RPMI7951 (cell line): ENCODE results near the gene PRR15L. TPM values are rescaled to one million over a fixed set of nuclear protein-coding genes. Genes with fewer than 3 reads are reported as not detected.

Source experiments
- DNase-seq: peaks from one replicate; pipeline ENCODE4 v3.0.0-alpha.2; 2012; ENCODE audit warnings: low read depth
- total RNA-seq: library from RNA; depleted of rRNA; stranded (reverse); fragments of >200 nt; shearing (Covaris generic); gene quantifications from 2 replicates; pipeline ENCODE4 v1.2.3, GENCODE V29; 2014

The PRR15L gene
- total RNA-seq, 1 experiment from 2014 or later: not detected

DNA sequence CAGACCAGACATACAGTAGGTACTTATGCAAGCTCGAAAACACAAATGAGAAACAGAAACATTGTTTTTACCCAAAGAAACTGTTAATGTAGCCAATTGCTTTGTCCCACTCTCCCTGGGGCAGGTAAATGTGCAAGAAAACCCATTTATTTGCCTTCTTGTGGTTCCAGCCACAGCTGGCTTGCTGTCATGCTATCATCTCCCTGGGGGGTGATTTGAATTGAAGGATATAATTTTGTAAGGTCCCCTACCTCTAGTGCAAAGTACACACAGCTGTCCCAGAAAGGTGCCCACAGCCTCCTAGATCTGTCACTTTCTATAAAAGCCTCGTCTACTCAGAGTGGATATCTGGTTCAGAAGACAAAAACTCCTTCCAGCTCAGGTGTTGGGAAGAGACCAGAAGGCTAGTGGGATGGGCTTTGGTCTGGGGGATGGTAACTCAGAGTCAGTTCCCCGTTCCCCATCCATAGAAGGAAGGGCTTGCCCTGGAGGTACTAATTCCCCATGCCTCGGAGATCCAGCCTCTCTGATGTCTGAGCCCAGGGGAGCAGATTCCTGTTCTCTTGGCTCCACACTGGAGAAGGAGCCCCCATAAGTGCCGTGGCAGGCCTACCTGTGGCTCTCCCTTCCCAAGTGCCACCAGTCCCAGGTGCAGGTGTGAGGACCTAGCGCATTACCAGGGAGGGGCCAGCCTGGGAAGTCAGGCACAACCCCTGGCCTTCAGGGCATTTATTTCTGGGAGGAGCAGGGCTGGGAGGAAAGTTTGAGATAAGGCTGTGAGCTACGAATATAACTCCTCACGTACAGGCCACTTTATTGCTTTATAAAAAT, 2.4 kb upstream of the PRR15L start:
- no peak for DNase-seq

DNA sequence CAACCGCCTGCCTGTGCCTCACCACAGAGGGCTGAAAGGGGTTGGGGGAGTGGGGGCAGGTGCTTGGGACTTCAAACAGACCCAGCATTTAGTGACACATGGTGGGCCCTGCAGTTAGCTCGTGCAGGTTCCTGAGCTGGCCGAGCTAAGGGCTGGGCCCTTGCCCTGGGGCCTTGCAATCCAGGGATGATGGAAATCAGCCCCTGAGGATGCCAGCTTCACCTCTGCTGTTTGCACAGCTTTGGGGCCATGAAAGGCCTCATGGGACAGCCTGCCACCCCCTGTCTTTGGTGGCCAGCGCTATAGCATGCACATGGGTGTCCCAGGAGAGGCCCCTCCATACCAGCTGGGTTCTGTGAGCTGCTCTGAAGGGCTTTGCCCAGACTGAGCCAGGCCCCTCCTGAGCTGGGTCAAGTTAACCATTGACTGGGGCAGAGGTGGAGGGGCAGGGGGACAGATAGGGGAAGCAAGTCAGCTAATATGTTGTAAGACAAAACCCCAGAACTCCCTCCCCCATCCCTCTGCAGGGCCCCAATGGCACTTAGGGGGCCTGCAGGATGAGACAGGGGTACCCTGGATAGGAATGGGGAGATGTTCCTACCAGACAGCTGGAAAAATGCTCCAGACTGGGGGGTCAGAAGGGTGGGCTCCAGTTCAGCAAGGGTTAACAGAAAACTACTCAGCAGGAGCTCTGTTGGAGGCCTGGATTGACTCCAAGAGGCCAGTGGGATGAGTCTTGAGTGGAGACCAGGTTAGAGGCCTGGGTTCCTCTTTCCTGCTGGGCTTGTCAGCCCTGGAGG, 692 bp downstream of the PRR15L start:
- DNase-seq: no peak

DNA sequence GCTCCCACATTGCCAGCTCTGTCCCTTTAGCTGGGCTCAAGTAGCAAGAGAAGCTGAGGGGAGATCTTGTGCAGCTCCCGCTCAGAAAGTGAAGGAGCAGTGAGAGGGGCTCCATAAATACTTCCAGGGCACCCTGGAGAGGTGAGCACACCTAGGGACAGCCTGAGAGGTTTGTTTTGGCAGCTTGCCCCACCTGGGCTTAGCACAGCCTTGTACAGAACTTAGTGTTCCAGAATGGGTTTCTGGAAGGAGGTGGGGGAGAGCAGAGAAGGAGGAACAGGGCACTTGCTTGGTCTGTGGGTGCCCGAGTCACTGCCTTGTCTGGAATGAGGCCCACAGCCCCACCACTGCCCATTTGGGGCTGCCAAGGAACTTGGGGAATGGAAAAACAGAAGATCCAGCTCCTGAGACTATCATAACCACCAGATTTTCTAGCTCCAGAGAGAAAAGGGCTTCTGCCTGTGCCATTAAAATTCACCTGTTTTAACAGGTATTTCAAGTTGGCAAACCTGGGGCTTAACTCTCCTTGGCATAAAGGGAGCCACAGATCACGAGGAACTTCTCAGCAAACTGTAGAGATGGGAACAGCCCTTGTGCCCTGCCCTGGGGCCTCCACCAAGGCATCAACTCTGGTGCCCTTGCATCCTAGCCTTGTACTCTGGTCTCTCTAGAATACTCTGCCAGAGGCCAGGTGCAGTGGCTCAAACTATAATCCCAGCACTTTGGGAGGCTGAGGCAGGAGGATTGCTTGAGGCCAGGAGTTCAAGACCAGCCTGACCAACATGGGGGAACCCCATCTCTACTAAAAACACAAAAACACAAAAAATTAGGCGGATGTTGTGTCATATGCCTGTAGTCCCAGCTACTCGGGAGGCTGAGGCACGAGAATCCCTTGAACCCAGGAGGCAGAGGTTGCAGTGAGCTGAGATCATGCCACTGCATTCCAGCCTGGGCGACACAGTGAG, 1.9 kb downstream of the PRR15L start:
- DNase-seq: no peak

DNA sequence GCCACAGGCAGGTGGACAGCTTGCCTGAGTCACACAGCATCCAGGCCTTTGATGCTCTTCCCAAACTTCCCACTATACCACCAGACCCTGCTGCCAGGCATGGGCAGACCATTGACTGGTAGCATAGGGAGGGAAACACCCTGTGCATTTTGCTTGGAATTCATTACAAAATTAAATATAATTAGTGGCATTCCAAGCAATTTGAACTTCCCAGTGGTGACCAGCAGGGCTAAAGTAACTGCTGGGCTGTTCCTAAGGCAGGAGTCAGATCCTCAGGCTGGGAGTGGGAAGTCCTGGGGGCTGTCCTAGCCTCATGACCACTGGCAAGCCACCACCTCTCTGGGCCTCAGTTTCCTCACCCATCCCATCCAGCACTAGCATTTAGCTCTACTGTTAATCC, 3.8 kb downstream of the PRR15L start:
- DNase-seq: no peak

DNA sequence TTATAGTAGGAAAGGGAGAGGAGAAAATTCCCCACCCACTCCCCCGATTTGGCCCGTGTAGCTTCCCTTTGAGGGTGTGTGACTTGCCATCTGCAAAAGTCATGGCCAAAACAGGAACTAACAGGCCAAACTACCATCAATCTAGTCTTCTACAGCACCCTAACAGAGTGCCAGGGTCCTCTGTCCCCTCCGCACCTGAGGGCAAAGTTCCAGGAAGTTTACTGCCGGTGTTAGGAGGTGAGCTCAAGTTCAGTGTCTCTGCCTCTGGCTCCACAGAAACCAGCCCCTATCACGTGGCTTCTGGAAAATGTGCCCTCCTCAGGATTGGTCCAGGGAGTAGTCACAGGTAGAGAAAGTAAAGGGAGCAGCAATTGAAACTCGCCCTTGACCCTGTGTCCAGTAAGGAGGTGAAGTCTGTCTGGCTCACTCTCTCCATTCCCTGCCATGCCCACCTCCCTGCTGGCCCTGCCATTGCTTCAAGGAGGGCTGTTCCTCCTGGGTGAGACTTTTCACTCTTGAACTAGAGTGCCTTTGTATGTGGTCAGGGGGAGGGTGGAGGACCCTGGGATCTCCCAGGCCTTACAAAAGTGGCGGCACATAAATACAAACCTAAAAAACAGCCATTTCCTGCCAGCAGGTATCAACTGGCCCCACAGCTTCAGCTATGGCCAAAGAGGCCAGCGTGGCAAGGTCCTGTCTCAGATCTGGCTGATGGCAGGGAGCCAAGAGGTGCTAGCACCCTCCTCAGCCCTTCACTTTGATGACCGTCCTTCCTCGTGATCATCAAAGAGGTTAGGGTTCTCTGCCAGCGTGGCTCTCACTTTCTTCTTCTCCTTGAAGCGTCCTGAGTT, 5.3 kb downstream of the PRR15L start:
- DNase-seq: no peak

DNA sequence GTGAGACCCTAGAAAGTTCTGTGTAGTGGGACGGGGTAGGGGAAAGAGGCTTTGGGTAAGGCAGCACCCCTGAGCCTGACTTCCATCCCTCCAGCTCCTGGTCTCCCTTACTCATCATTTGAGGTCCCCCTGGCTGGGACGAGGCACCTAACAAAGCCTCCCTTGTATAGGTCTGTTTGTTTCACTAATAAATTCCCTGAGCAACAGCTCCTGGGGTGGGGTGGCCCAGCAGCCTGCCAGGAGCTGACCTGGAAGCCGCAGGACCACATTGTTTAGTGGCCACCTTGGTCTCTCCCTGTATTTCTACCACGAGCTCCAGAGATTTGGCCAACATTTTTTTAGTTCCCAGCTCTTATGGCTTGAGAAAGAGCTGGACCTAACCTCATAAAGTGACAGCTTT, 7.2 kb downstream of the PRR15L start:
- DNase-seq: no peak

DNA sequence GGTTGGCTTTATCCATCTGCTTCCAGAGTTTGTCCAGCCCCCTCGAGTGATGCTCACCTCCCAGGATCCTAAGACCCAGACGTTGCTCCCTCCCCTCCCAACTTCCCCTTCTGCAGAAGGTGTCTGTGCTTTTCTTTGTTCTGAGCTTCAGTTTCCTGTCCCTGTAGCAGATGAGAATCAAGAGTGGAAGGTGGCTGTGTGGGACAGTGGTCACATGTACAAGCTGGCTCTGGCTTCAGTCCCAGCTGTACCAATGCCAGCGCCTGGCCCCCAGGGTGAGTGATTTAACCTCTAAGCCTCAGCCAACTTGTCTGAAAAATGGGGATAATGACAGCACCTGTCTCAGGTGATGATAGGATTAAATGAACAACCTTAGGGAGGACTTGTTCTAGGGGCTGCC, 7.7 kb downstream of the PRR15L start:
- DNase-seq: no peak

DNA sequence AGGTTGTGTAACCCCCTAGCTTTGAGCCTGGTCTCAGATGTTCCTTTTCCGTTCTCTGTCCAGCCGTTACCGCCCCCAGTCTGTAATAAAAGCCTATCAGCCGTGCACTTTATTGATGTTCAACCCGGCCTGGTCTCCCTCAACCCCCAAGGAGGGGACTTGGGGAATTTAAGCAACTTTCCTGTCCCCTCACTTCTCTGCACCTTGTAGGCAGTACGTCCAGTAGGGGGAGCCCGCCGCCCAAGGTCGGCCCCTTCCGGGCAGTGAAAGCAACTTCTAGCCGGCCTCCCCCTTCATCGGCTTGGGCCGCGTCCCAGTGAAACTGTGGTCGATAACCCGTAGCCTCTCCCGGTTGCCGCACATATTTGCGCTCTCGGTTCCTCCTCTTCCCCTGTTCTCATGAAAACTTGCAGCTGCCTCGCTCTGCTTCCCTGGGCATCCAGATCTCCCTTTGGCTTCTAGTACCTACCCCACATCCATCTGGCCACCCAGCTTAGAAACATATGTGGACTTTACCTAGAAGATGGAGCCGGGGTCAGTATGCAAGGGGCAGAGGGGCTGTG, 8.4 kb downstream of the PRR15L start:
- peak; percentile 72 for DNase-seq

DNA sequence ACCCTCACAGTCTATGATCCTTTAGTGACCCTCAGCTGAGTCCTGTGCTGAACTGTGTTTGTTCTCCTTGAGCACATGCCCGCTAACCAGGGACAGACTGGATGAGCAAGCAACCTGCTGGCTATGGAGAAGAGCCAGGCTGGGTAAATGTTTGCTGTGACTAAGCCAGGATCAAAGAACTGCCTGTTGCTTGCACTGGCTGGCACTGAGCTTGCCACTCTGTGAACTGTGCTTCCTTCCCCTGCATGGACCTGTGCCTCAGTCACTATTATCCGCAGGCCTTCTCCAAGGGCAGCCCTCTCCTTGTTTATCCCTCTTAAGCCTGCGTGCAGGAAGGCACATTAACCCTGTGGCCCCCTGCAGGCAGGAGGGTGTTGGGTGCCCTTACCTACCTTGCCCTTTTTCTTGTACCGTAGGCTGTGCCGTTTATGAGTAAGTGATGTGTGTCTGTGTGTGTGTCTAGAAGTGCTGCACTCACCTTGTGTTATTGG, 8.9 kb downstream of the PRR15L start:
- DNase-seq: no peak

DNA sequence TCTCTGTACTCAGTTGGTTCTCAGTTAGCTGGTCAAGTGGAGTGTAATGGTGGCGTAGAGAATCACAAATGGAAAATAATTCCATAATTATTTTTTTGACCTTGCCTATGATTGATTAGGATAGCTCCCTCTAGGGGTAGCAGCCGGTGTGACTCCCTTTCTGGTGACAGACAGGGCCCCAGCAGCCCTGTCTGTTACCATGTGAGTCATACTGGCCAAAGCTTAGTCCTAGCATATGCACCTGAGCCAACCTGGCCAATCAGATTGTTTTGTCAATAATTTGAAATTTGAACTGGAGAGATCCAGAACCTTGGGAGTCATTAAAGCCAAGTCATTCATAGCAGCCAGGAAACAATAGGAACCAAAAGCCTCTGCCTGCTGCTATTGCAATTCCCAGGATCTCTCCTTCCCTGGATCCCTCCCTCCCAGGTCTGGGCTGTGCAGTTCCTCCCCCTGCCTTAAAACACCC, 10.7 kb downstream of the PRR15L start:
- peak; percentile 68 for DNase-seq

DNA sequence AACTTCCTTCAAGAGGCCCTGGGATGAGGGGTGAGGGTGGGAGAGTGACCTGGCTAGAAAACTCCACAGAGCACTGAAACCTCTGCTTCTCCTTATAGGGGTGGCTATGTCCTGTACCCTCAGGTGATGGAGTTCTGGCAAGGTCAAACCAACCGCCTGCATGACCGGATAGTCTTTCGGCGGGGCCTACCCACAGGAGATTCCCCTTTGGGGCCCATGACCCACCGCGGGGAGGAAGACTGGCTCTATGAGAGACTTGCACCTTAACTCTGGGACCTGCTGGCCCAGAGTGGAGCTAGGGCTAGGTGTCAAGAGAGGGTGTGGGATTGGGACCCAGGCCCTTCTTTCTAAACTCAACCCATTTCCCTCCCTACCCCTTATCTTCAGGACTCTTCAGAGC, 11.2 kb downstream of the PRR15L start:
- no peak for DNase-seq

DNA sequence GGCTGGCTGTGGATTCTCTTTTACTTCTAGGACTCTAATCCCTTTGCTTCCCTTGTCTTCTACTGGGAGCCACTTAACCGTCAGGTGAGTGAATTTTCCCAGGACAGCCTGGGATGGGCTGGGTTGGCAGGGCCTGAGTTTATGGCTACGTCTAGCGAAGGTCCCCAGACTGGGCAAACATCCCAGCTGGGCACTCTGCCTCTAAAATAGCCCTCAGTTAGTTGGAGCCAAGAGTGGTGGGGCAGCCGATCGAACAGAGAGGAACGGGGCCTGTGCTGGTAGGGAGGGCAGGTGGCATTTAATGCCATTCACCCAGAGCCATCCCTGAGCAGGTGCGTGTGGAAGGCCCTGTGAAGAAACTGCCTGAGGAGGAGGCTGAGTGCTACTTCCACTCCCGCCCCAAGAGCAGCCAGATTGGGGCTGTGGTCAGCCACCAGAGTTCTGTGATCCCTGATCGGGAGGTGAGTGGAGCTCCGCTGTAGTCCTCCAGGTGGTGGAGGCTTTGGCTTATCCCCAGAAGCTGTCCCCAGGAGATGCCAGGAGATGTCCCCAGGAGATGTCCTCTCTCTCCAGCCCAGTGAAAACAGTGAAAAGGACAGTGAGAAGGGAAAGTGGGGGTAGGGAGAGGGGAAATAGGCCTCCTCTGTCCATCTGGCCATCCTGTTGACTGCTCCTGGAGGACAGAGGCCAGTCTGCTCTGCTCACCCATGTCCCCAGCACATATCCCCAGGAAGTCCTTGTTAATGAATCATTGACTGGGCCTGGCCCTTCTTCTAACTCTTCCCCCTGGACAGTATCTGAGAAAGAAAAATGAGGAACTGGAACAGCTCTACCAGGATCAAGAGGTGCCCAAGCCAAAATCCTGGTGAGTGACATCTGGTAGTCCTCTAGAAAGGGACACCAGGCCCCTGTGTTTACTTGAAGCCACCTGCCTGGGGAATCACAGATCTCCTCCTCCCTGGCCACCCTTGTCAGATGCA, 11.9 kb downstream of the PRR15L start:
- no peak for DNase-seq

DNA sequence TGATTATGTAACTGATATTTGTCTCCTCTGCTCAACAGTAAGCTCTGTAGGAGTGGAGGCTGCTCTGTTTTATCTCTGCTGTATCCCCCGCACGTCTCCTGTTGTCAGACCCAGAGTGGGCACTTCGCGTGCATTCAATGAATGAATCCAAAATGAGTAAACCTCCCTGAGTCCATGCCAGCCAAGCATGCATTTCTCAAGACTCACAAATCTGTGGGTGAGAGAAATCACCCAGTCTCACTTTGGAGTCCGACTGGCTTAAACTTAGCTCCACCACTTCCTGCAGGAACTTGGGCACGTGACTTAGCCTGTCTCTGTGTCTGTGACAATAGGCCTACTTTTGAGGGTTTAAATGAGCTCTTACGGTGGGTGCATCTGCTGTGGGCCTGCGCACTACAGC, 12.6 kb downstream of the PRR15L start:
- DNase-seq: peak; percentile 3

DNA sequence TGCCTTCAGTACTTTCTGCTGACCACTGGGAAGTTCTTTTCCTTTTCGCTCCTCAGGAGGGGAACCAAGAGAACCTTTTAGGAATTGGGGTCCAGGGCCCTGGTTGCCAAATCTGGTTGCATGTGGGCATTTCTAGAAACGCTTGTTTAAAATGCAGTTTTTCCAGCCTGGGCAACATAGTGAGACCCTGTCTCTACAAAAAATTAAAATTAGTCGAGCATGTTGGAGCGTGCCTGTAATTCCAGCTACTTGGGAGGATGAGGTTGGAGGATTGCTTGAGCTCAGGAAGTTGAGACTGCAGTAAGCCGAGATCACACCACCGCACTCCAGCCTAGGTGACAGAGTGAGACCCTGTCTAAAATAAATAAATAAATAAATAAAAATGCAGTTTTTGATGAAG, 15.1 kb downstream of the PRR15L start:
- DNase-seq: no peak

DNA sequence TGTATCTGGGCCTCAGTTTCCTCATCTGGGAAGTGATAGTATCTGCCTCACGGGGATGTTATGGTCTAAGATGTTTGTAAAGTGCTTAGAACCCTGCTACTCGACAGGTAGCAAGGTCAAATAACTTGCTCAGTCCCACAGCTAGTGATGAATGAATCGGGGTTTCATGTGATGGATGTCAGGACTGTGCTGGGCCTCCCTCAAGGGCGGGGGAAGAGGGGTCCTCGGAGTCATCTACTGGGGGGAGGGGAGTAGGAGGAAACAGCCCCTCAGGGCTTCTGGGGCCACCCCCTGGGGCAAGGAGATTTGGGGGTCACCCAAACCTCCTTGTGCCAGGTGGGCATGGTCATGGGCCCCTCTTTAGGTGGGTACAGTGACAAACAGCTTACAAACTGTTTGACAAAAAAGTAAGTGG, 15.6 kb downstream of the PRR15L start:
- DNase-seq: no peak

DNA sequence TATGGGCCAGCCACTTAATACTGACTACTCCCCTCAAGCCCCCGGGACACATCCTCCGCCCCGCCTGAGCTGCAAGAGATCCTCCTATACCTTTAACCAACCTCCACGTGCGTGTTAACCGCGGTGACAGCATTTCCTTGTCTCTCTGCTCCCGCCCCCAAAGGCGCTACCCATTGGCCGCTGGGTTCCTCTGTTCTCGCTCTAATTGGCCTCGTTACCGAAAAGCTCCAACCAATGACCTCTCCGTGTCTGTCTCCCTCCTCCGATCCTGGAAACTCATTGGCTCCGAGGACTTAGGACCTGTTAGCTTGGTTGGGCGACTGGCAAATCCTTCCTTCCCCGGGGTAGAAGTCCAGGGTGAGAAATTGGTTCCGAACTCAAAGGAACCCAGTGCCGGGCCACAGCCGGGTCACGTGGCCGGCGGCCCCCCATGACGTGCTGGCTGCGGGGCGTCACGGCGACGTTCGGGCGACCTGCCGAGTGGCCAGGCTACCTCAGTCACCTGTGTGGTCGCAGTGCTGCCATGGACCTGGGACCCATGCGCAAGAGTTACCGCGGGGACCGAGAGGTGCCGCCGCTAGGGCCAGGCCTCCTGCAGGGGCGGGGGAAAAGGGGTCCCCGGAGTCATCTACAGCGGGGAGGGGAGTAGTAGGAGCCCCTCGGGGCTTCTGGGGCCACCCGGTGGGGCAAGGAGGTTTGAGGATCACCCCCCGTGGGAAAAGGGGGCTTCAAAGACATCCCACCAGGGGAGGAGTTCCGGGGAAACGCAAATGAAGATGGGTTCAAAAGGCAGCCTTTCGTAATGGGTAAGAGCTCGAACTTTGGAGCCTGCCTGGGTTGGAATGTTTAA, 16.2 kb downstream of the PRR15L start, which contains the start of gene PNPO:
PNPO (plus strand) TSS at position 326 of the 850 bp plus-strand sequence; CDS start at position 431, 105 bp downstream.
- peak; percentile 97 for DNase-seq

DNA sequence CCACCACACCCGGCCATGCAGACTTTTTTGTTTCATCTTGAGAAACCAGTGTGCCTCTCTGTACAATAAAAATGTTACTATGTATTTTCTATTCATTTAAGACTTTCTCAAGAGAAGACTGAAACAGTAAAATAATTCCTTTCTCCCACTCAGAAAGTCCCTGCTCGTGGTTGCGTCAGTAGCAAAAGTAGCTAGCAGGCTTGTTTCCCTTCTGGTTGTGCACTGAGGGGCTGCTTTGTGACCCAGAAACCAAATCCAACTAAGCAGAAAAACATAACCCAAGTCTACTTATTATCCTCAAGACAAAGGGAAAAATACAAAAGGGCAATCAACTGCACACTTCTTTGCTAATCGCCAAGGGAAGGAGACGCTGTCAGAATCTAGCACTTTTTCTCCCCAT, 19.7 kb downstream of the PRR15L start:
- no peak for DNase-seq

DNA sequence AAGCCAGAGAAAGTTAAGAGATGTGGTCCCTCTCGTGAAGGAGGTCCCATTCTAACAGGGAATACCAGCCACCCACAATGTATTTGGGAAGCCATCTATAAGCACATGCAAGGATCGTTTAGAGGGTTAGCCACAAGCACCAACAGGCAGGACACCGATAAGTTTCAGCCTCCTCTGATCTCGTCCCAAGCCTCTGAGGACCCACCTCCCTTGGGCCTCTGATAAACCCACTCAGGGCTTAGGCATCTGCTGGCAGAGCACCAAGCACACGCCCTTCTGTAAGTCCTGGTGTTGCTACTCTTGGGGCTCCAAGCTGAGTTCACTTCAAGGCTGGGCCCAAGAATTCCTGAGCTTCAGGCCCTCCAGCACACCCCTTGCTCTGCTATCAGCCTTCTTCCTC, 21.7 kb downstream of the PRR15L start:
- DNase-seq: peak; percentile 76
